Neural cell (in vitro differentiated cells): ENCODE results near the gene ZFP64.

Experiments
- CTCF ChIP-seq: fragments of 450-650 bp; IDR thresholded peaks from 2 replicates; pipeline ENCODE4 v1.5.1; 2014; ENCODE audit warnings: antibody characterized with exemption, mild to moderate bottlenecking, moderate library complexity; ENCODE audit not compliant: poor library complexity, severe bottlenecking
- EZH2 ChIP-seq: fragments of 200-600, 300-800 bp; shearing (Covaris generic), sonication (generic); IDR thresholded peaks from 2 replicates; pipeline ENCODE4 v1.6.1; 2014; ENCODE audit warnings: antibody characterized with exemption, low read length, borderline replicate concordance, mild to moderate bottlenecking; ENCODE audit not compliant: insufficient read depth, poor library complexity, severe bottlenecking
- RAD21 ChIP-seq: fragments of 450-650 bp; conservative IDR thresholded peaks from 2 replicates; pipeline ENCODE4 v1.6.1; 2014; ENCODE audit warnings: antibody characterized with exemption, mild to moderate bottlenecking, moderate library complexity
- TAF1 ChIP-seq: IDR thresholded peaks from 2 replicates; pipeline ENCODE4 v1.6.1; 2012; ENCODE audit warnings: low read depth

GRCh38 chr20:52127309-52127708 lies 64.3 kb downstream of the ZFP64 start:
- TF ChIP-seq CTCF (no peak), TAF1 (no peak), EZH2 (no peak), RAD21 (no peak)
